Parathyroid adenoma (tissue), 2 donors: ENCODE results near the gene ADAM12.
A peak's percentile ranks its signal among the peaks of the same experiment; 100 is the strongest.

Experiments used
- H2AFZ ChIP-seq: fragments of 300-600 bp; sonication (generic); one replicate; pipeline ENCODE4 v1.7.0; 2017; ENCODE audit warnings: antibody characterized with exemption, mild to moderate bottlenecking
- H3K27ac ChIP-seq: fragments of 300-600 bp; sonication (generic); one replicate; pipeline ENCODE4 v1.7.0; 2017
- H3K27me3 ChIP-seq: fragments of 300-600 bp; sonication (generic); one replicate; pipeline ENCODE4 v1.7.0; 2017; ENCODE audit warnings: low read length; ENCODE audit not compliant: control insufficient read depth, insufficient read depth
- H3K36me3 ChIP-seq: fragments of 300-600 bp; sonication (generic); one replicate; pipeline ENCODE4 v1.7.0; 2017; ENCODE audit warnings: low read length; ENCODE audit not compliant: control insufficient read depth, insufficient read depth
- H3K4me1 ChIP-seq: fragments of 300-600 bp; sonication (generic); one replicate; pipeline ENCODE4 v1.7.0; 2017; ENCODE audit warnings: control low read depth
- H3K4me2 ChIP-seq: fragments of 300-600 bp; sonication (generic); one replicate; pipeline ENCODE4 v1.7.0; 2017; ENCODE audit warnings: low read length
- H3K4me3 ChIP-seq: fragments of 300-600 bp; sonication (generic); one replicate; pipeline ENCODE4 v1.7.0; 2017; ENCODE audit warnings: low read depth, low read length
- H3K79me2 ChIP-seq: fragments of 300-600 bp; sonication (generic); one replicate; pipeline ENCODE4 v1.7.0; 2017; ENCODE audit warnings: control low read depth
- H3K9ac ChIP-seq: fragments of 300-600 bp; sonication (generic); one replicate; pipeline ENCODE4 v1.7.0; 2017; ENCODE audit warnings: mild to moderate bottlenecking
- H3K9me3 ChIP-seq: fragments of 300-600 bp; sonication (generic); one replicate; pipeline ENCODE4 v1.7.0; 2017; ENCODE audit warnings: low read length; ENCODE audit not compliant: control insufficient read depth
- TF ChIP-seq, protein P1 (sequence below): fragments of 300-600 bp; sonication (generic); IDR thresholded peaks from one replicate; pipeline ENCODE4 v1.7.0; 2017; ENCODE audit warnings: antibody characterized with exemption, mild to moderate bottlenecking
- donor health status: primary hyperparathyroidism.

Gene ADAM12

DNA sequence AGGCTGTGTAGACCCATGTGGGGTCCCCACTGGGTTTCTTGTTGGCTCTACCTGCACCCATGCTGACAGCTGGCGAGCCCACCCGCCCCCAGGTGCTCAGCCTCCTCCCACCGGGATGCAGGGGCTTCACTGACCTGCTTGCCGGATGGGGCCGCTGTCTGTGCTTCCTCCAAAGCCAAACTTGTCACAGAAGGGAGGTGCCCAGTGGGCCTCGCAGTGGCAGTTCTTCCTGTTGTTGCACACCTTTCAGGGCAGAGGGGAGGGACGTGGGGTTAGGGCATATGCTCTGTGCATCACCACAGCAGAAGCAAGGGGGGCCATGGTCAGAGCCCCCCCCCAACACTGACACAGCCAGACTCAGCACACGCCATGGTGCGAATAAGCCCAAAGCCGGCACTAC, 345.4 kb downstream of the ADAM12 start:
- no peak overlapping the region for H2AFZ ChIP-seq
- TF ChIP-seq, protein P1, sequence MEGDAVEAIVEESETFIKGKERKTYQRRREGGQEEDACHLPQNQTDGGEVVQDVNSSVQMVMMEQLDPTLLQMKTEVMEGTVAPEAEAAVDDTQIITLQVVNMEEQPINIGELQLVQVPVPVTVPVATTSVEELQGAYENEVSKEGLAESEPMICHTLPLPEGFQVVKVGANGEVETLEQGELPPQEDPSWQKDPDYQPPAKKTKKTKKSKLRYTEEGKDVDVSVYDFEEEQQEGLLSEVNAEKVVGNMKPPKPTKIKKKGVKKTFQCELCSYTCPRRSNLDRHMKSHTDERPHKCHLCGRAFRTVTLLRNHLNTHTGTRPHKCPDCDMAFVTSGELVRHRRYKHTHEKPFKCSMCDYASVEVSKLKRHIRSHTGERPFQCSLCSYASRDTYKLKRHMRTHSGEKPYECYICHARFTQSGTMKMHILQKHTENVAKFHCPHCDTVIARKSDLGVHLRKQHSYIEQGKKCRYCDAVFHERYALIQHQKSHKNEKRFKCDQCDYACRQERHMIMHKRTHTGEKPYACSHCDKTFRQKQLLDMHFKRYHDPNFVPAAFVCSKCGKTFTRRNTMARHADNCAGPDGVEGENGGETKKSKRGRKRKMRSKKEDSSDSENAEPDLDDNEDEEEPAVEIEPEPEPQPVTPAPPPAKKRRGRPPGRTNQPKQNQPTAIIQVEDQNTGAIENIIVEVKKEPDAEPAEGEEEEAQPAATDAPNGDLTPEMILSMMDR: no peak
- H3K27me3 ChIP-seq: no peaks in the 10 kb centered on the region

DNA sequence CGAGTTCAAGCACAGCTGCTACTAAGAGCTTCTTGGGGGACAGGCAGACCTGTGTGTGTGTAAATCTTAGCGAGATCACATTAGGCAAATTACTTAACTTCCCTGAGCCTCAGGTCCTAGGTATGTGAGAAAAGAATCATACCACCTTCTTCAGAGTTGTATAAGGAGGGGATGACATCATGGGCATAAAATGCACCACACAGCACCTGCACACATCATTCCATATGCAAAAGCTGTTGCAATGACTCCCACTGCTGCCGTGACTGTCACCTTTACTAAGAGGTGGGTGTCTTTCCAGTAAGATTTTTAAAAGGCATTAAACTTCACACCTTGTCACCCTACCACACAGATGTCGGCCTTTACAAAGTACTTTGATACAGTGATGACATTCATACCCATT, 345.9 kb downstream of the ADAM12 start:
- TF ChIP-seq, protein P1: no peak
- Histone ChIP-seq H3K27me3 (no peaks in the 10 kb centered on the region), H3K4me1 (peaks cover 9% of the 10 kb centered on the region), H2AFZ (peak overlapping the region; percentile 82), H3K9me3 (no peaks in the 10 kb centered on the region), H3K4me3 (no peak overlapping the region), H3K36me3 (no peaks in the 10 kb centered on the region), H3K9ac (no peak overlapping the region), H3K4me2 (peak overlapping the region; percentile 29), H3K79me2 (no peaks in the 10 kb centered on the region), H3K27ac (peak overlapping the region; percentile 43)

More for the DNA sequence above, 345.4 kb downstream of the ADAM12 start:
- no peaks in the 10 kb centered on the region for H3K36me3 ChIP-seq
- H3K9me3 ChIP-seq: no peaks in the 10 kb centered on the region
- no peaks in the 10 kb centered on the region for H3K79me2 ChIP-seq
- H3K4me3 ChIP-seq: no peak overlapping the region
- no peak overlapping the region for H3K27ac ChIP-seq
- no peak overlapping the region for H3K4me2 ChIP-seq
- H3K4me1 ChIP-seq: peaks cover 9% of the 10 kb centered on the region
- H3K9ac ChIP-seq: no peak overlapping the region

DNA sequence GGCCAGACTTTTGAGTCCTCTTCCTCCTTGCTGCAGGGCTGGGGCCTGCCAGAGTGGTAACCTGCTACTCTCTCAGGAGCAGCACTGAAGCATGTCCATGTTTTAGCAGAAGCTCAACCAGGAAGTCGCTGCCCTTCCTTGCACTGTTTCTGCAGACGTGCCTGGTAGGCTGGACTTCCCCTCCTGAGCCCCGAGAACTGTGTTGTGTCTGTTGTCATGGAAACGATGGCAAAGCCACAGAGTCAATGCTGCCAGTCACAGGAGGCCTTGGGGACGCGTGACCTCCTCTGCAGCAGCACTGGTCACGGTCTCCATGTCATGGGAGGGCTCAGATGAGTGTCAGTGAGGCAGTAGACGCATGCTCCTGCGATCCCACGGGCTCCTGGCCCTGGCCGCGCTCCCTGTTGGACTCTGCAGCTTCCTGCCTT, 346.5 kb downstream of the ADAM12 start:
- TF ChIP-seq, protein P1: no peak
- Histone ChIP-seq H3K27me3 (no peaks in the 10 kb centered on the region), H3K9me3 (no peaks in the 10 kb centered on the region), H3K4me2 (peak overlapping the region; percentile 29), H3K4me3 (no peak overlapping the region), H3K9ac (no peak overlapping the region), H3K79me2 (no peaks in the 10 kb centered on the region), H3K4me1 (peaks cover 9% of the 10 kb centered on the region), H3K27ac (peak overlapping the region; percentile 43), H3K36me3 (no peaks in the 10 kb centered on the region), H2AFZ (peak overlapping the region; percentile 82)

DNA sequence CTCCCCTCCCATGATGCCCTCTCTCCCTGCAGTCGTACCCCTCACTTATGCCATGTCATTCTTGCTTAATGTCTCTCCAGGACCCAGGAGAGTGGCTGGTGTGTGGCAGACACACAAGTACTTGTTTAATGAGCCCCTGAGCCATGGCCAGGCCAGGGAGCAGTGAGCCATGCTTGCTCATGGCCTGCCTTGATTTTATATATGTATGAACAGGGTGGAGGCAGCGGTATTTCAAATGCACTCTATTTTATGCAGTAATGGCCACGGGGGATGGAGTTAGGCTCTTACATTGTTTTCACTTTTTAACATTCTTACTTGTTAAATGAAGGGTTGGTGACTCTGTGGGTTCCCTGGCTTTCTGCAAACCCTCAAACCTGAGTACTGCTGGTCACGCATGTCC, 347.2 kb downstream of the ADAM12 start:
- Histone ChIP-seq H3K79me2 (no peaks in the 10 kb centered on the region), H3K27me3 (no peaks in the 10 kb centered on the region), H3K4me3 (no peak overlapping the region), H3K27ac (peak overlapping the region; percentile 43), H3K4me2 (no peak overlapping the region), H3K9me3 (no peaks in the 10 kb centered on the region), H3K9ac (no peak overlapping the region), H3K4me1 (peaks cover 9% of the 10 kb centered on the region), H3K36me3 (no peaks in the 10 kb centered on the region), H2AFZ (peak overlapping the region; percentile 82)
- TF ChIP-seq, protein P1: no peak

DNA sequence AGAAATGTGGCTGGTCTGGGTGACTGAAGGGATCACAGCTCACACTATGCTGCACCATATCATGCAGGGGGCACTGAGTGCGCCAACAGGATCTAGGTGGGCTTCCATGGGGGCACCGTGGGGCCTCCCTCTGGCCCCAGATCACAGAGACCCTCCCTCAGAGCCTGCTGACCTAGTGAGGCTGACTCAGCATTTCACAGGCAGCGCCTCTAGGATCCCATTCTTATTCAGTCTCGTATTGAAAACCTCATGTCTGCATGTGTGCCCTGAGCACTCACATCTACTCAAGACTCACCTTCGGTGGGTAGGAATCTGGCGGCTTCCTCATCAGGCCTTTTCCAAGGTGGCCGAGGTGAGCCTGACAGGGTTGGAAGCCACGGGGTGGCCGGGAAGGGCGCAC, 350.3 kb downstream of the ADAM12 start:
- peaks cover 9% of the 10 kb centered on the region for H3K4me1 ChIP-seq
- H3K27ac ChIP-seq: no peak overlapping the region
- no peak overlapping the region for H3K4me3 ChIP-seq
- H3K79me2 ChIP-seq: no peaks in the 10 kb centered on the region
- no peak overlapping the region for H3K9ac ChIP-seq
- H3K4me2 ChIP-seq: no peak overlapping the region
- H3K9me3 ChIP-seq: no peaks in the 10 kb centered on the region
- TF ChIP-seq, protein P1: no peak
- H2AFZ ChIP-seq: no peak overlapping the region
- H3K27me3 ChIP-seq: no peaks in the 10 kb centered on the region
- no peaks in the 10 kb centered on the region for H3K36me3 ChIP-seq
